GM21390 (cell line): Measurements from ENCODE around the gene AKT1S1.
"Not testable (repeated sequence)": the region's sequence is repeated elsewhere in the genome, so short reads cannot be mapped to it uniquely, and the experiment has no call there.

Experiments used
- ATAC-seq: cut with Tn5 transposase; IDR thresholded peaks from one replicate; pipeline ENCODE4 v1.9.1; 2021; ENCODE audit not compliant: unreplicated experiment

Gene AKT1S1

DNA sequence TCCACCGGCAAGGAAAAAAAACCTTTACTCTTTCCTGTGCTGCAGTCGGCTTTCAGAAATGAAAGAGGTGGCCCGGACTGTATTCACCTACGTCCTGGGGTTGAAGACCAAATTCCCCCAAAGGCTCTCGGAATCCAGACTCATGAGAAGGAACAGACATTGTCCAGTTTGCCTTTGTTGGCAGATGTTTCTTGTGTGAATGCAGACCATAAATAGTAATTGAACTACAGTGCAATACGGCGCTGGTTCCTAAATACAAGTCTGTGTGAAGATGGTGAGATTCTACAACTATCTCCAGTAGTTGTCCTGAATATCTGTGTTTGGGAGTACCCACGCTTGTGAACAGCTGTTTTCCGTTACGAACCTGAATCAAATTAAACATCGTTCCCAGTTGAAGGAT is 37.4 kb downstream of the AKT1S1 start:
- ATAC-seq = no peak

DNA sequence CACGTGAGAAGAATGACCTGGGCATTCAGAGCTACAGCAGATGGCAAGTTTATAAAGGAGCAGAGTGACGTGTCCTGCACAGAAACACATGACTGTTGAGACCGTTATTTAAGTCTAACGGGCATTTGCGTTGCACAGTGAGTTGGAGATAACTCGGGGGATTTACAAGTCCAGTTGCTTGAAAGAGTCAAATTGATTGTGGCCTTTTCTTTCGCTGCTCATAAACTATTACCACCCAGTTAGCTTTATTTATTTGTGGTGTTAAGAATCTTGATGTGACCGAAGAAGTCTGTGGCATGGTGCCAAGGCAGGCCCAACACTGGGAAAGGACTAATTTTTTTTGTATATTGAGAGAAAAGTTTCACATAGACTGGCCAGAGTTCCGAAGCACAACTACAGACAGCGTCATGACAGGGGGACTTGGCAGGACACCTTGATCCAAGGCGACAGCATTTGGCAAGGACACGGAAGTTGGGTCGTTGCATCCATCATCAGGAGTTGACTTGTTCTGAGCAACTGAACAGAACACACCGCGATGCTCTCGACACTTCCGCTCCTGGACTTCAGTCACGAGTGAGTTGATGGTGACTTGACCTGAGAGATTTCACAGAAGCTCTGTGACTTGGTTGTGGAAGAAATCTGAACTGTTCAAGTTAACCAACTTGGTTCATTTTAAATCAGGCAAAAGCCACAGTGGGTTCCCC is 38.1 kb downstream of the AKT1S1 start:
- no peak for ATAC-seq

DNA sequence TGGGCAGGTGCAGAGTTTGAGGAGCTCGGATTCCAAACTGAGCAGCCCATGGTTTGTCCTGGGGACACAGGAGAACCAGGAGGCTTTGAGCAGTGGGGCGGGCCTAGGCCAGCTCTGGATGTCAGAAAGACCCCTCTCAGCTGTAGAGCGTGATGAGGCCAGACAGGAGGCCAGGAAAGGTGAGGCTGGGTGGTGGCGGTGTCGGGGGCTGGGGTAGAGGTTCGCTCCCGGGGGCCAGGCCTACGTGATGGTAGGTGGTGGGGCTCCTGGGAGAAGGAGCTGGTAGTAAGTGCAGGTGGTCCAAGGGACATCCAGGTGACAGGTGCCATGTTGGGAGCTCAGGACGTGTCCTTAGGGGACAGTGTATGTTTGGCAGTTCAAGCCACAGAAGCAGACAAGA is 39.7 kb downstream of the AKT1S1 start:
- no peak for ATAC-seq

GRCh38 chr19:49837009-49837310 is 40.2 kb downstream of the AKT1S1 start:
- ATAC-seq = no peak

DNA sequence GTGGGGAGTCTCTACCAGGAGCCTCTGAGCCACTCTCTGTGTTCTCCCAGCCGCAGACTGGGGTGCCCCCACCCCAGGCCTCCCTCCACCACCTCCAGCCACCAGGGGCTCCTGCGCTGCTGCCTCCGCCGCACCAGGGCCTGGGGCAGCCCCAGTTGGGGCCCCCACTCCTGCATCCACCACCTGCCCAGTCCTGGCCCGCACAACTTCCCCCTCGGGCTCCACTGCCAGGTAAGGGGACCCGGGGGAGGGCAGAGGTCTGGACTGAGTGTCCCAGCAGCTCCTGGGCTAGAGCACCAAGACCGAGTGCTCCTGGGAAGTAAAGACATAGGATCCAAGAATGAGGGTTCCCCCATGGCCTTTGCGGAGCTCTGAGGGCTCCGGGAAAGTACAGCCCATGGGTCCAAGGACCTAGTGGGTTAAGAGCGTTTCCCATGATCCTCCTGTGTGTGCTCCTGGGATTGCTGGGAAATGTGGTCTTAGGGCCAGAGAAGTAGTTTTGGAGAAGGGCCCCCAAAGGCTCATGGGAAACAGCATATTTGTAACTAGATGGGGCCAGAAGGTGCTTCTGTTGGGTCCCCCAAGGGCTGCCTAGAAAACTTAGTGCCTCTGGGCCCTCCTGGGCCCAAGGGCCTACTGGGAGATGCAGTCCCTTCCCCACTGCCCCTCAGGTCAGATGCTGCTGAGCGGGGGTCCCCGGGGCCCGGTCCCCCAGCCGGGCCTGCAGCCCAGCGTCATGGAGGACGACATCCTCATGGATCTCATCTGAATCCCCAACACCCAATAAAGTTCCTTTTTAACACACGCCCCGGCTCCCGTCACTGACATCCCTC is 40.8 kb downstream of the AKT1S1 start:
- ATAC-seq = no peak

DNA sequence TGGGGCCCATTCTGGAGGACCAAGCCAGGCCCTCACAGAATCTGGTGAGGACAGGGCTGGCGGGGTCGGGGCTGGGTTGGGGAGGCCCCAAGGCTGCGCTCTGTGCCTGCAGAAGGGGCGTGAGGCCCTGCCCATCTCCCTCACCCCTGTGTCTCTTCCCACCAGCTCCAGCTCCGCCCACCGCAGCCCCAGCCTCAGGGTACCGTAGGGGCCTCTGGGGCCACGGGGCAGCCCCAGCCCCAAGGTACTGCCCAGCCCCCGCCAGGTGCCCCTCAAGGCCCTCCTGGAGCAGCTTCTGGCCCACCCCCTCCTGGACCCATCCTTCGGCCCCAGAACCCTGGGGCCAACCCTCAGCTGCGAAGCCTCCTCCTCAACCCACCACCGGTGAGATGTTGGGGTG is 41.6 kb downstream of the AKT1S1 start:
- ATAC-seq = no peak

GRCh38 chr19:49833599-49833998 is 43.6 kb downstream of the AKT1S1 start:
- ATAC-seq = no peak

- no peak for ATAC-seq
Observed at GRCh38 chr19:49832556-49832955, 44.6 kb downstream of the AKT1S1 start.

GRCh38 chr19:49831592-49831991 is 45.6 kb downstream of the AKT1S1 start:
- ATAC-seq = no peak

DNA sequence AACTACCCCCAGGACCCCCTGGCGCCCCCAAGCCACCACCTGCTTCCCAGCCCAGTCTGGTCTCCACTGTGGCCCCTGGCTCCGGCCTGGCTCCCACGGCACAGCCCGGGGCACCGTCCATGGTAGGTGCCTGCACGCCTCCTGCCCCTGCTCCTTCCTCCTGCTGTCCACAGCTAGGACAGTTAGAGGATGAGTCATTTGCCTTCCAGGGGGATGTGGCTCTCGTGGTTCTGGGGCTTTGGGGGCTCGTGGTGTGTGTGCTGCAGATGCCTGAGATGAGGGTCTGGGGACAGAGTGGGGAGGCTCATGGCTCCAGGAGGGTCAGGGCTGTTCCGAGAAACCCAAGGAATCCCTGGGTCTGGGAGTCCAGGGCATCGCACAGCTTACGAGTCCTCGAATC is 46.4 kb downstream of the AKT1S1 start:
- ATAC-seq = no peak

DNA sequence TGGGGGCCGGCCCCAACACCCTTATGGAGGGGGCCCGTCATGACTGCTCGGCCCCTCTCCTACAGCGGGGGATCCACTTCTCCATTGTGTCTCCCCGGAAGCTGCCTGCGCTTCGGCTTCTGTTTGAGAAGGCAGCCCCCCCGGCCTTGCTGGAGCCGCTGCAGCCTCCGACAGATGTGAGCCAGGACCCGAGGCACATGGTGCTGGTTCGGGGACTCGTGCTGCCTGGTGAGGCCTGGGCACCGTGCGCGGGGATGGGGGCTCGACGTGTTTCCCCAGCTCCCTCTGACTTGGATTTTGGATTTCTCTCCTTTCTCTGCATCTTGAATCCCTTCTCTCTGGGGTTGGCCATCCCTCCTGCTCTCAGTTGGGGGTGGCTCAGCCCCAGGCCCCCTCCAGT is 47.4 kb downstream of the AKT1S1 start:
- ATAC-seq = no peak

- ATAC-seq = no peak
Observed at GRCh38 chr19:49829200-49829599, 48.0 kb downstream of the AKT1S1 start.

- no peak for ATAC-seq
Observed at GRCh38 chr19:49827034-49827433, 50.1 kb downstream of the AKT1S1 start.

GRCh38 chr19:49824662-49825061 is 52.5 kb downstream of the AKT1S1 start:
- ATAC-seq = no peak

DNA sequence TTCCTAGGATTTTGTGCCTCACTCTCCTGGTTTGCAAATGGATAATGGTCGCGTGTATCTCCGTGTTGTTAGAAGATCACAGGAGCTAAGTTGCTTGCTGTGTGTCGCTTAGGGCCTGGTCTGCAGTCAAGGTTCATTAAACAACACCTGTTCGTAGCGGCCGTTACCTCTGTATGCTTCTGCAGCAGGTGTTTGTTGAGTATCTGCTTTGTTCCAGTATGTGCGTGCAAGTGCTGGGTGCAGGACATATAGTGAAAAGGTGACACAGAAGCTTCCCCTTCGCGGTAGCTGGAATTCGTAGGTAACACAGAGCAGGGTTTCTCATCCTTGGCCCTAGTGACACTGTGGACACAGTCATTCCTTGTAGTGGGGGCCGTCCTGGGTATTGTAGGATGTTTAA is 53.7 kb downstream of the AKT1S1 start:
- no peak for ATAC-seq

- ATAC-seq = no peak
Observed at GRCh38 chr19:49820125-49820524, 57.0 kb downstream of the AKT1S1 start.

GRCh38 chr19:49819452-49820115 is 57.6 kb downstream of the AKT1S1 start:
- not testable (repeated sequence) for ATAC-seq
